Naive thymus-derived CD8-positive, alpha-beta T cell (primary cell): Measurements from ENCODE around the gene RNF186. TPM values are rescaled to one million over a fixed set of nuclear protein-coding genes. Genes with fewer than 3 reads are reported as not detected.

Source experiments
- ATAC-seq, 2 donors: fragments of 150-1000 bp; cut with Tn5 transposase in 1 of 2; sonication (Bioruptor Pico), chemical (Tn5 transposase) in 1 of 2; 1 replicate in 1 of 2; 2 replicates in 1 of 2; pipeline ENCODE4 v1.10.0; 2021; ENCODE audit warnings: mild to moderate bottlenecking in 2 of 2, moderate library complexity in 2 of 2
- POLR2A ChIA-PET: fragments of 350-600 bp; sonication (Branson Sonifier 250); formaldehyde crosslinking; loops from one replicate; lab custom pipeline; 2021; ENCODE audit warnings: antibody characterized with exemption; lab: Charles Lee
- DNase-seq, 10 donors: peaks; one replicate each; pipeline versions ENCODE4 v3.0.0 to v3.0.0-alpha.2; 2020 to 2022
- H3K27ac Mint-ChIP-seq, 10 donors: one replicate each; pipeline ENCODE4 v1.8.0; 2020 to 2022; ENCODE audit warnings: mild to moderate bottlenecking in 10 of 10, mixed read lengths in 10 of 10, moderate library complexity in 4 of 10, inconsistent platforms in 1 of 10
- H3K27me3 Mint-ChIP-seq, 5 donors: one replicate each; pipeline ENCODE4 v1.8.0; 2021 to 2022; ENCODE audit warnings: mixed read lengths in 5 of 5
- H3K36me3 Mint-ChIP-seq, 3 donors: one replicate each; pipeline ENCODE4 v1.8.0; 2020 to 2022; ENCODE audit warnings: mixed read lengths in 3 of 3, mild to moderate bottlenecking in 2 of 3, inconsistent platforms in 1 of 3
- H3K4me1 Mint-ChIP-seq, 4 donors: one replicate each; pipeline ENCODE4 v1.8.0; 2021 to 2022; ENCODE audit warnings: mixed read lengths in 4 of 4
- H3K4me3 Mint-ChIP-seq, 10 donors: one replicate each; pipeline ENCODE4 v1.8.0; 2020 to 2022; ENCODE audit warnings: mild to moderate bottlenecking in 10 of 10, mixed read lengths in 10 of 10, moderate library complexity in 6 of 10, inconsistent platforms in 1 of 10
- H3K9me3 Mint-ChIP-seq, 9 donors: one replicate each; pipeline ENCODE4 v1.8.0; 2020 to 2022; ENCODE audit warnings: mixed read lengths in 9 of 9, mild to moderate bottlenecking in 3 of 9, inconsistent platforms in 1 of 9, moderate library complexity in 1 of 9
- polyA plus RNA-seq, 3 donors: library from polyadenylated mRNA; unstranded; fragments of 300-500 nt; fragmentation: Illumina TruSeq; gene quantifications; one replicate each; pipeline ENCODE4 v1.2.3, GENCODE V29; 2021
- total RNA-seq, 8 experiments: library from RNA in 2 of 8; stranded (reverse) in 2 of 8; gene quantifications; one replicate each; pipeline ENCODE4 v1.2.3 and lab custom pipeline; 2021 to 2026

The RNF186 gene
- total and polyA plus RNA-seq, 5 experiments from 2014 or later, result not detected

GRCh38 chr1:19768353-19769210 lies 46.5 kb downstream of the RNF186 start:
- Mint-ChIP-seq H3K36me3 (peaks cover 0 to 58% (median 2%) of the 10 kb centered on the region in 3 donors), H3K27ac (no peak overlapping the region), H3K4me1 (no peaks in the 10 kb centered on the region), H3K4me3 (no peak overlapping the region), H3K9me3 (no peaks in the 10 kb centered on the region), H3K27me3 (no peaks in the 10 kb centered on the region)
- ATAC-seq, result no peak
- POLR2A ChIA-PET, result interaction anchor here (0.6 kb wide), 1 partner anchor 80 kb away, joined by 3 read pairs; no protein-coding TSS in a partner anchor
- no peak for DNase-seq

- Mint-ChIP-seq H3K4me3 (no peak overlapping the region), H3K27me3 (no peaks in the 10 kb centered on the region), H3K9me3 (no peaks in the 10 kb centered on the region), H3K36me3 (peaks cover 0 to 38% (median 2%) of the 10 kb centered on the region in 3 donors), H3K27ac (peak overlapping the region in 1 of 10 donors; percentile 49), H3K4me1 (no peaks in the 10 kb centered on the region)
- POLR2A ChIA-PET, result no interaction called here
- DNase-seq, result no peak
- ATAC-seq, result no peak
Observed at GRCh38 chr1:19765623-19766022, 49.5 kb downstream of the RNF186 start.

- Mint-ChIP-seq H3K4me3 (no peak overlapping the region), H3K9me3 (no peaks in the 10 kb centered on the region), H3K36me3 (peaks cover 0 to 34% (median 2%) of the 10 kb centered on the region in 3 donors), H3K27ac (no peak overlapping the region), H3K27me3 (no peaks in the 10 kb centered on the region), H3K4me1 (peaks cover 0 to 2% (median 0%) of the 10 kb centered on the region in 4 donors)
- DNase-seq (no peak), ATAC-seq (no peak)
- POLR2A ChIA-PET, result no interaction called here
Observed at GRCh38 chr1:19764848-19765247, 50.2 kb downstream of the RNF186 start.

Other genes starting within 250 kb of the RNF186 start
- gene NBL1, start 171.0 kb downstream of the RNF186 start, total RNA-seq, result 10 to 100 TPM; 17.6 to 19.3 TPM
- gene NBL1, start 171.0 kb downstream of the RNF186 start, polyA plus RNA-seq, result 10 to 100 TPM in 1 of 3 donors, 1 to 10 TPM in 2; 7.7 to 14.0 (median 8.6) TPM
- gene HTR6, start 150.4 kb downstream of the RNF186 start, total RNA-seq, result not detected
- under 1 TPM in 2 of 3 donors, not detected in 1; 0.20 to 0.38 TPM for gene HTR6, start 150.4 kb downstream of the RNF186 start, polyA plus RNA-seq
- gene TMCO4, start 15.4 kb downstream of the RNF186 start, total RNA-seq, result 10 to 100 TPM; 16.4 to 17.5 TPM
- 10 to 100 TPM in 2 of 3 donors, 1 to 10 TPM in 1; 7.7 to 15.3 (median 10.5) TPM for gene TMCO4, start 15.4 kb downstream of the RNF186 start, polyA plus RNA-seq
- 10 to 100 TPM; 16.4 to 16.7 TPM for gene OTUD3, start 67.1 kb upstream of the RNF186 start, total RNA-seq
- gene OTUD3, start 67.1 kb upstream of the RNF186 start, polyA plus RNA-seq, result 1 to 10 TPM in 2 of 3 donors, under 1 TPM in 1; 0.95 to 2.4 (median 1.6) TPM
- gene PLA2G2E, start 108.3 kb upstream of the RNF186 start, total RNA-seq, result not detected
- not detected for gene PLA2G2E, start 108.3 kb upstream of the RNF186 start, polyA plus RNA-seq
- gene PLA2G2A, start 164.3 kb upstream of the RNF186 start, total RNA-seq, result not detected
- not detected for gene PLA2G2A, start 164.3 kb upstream of the RNF186 start, polyA plus RNA-seq